Brain microvascular endothelial cell (primary cell): Measurements from ENCODE around the gene DNAH11.

Source experiments
- DNase-seq: peaks from one replicate; pipeline ENCODE4 v3.0.0-alpha.2; 2020
- H3K27ac ChIP-seq: fragments of 250-450 bp; sonication (Bioruptor Pico); 2 replicates; pipeline ENCODE4 v1.5.1; 2020; ENCODE audit warnings: mild to moderate bottlenecking, moderate library complexity
- H3K27me3 ChIP-seq: fragments of 250-450 bp; sonication (Bioruptor Pico); replicated peaks from 2 replicates; pipeline ENCODE4 v1.5.1; 2020; ENCODE audit warnings: mild to moderate bottlenecking
- H3K36me3 ChIP-seq: fragments of 250-450 bp; sonication (Bioruptor Pico); replicated peaks from 2 replicates; pipeline ENCODE4 v1.5.1; 2020; ENCODE audit warnings: mild to moderate bottlenecking
- H3K4me3 ChIP-seq: 2 replicates; pipeline ENCODE4 v1.5.1; 2011; ENCODE audit warnings: low read depth, mild to moderate bottlenecking, control low read depth, low read length, moderate library complexity
- in situ Hi-C: cut with HindIII; loops from 2 replicates; pipeline ENCODE4 v1.10.0; 2017; ENCODE audit warnings: low sequenced_read_pairs, low pct_ligation_motif_present
- TF ChIP-seq, protein P1 (sequence below): IDR thresholded peaks from 2 replicates; pipeline ENCODE4 v1.5.1; 2011; ENCODE audit warnings: low read depth, mild to moderate bottlenecking, moderate library complexity, low read length, control low read depth, inconsistent platforms; ENCODE audit errors: missing control alignments

DNAH11 gene

DNA sequence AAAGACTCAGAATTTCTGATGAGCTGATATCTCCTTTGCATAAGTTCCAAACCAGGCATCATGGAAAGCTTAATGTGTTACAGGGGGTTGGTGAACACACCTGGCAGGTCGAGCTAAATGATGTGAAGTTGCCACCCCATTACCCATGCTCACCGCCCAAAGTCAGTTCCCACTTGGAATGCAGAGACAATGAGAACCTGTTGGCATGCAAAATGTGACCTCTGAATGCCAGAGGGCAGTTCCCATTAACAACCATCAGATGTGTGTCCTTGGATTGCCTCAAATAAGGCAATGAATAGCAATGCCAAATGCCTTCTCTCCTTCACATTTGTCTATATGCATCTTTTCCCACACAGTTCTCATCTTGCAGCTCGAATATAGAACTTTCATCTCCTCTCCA lies 212.1 kb downstream of the DNAH11 start:
- no peaks in the 10 kb centered on the region for H3K27me3 ChIP-seq
- TF ChIP-seq, protein P1, sequence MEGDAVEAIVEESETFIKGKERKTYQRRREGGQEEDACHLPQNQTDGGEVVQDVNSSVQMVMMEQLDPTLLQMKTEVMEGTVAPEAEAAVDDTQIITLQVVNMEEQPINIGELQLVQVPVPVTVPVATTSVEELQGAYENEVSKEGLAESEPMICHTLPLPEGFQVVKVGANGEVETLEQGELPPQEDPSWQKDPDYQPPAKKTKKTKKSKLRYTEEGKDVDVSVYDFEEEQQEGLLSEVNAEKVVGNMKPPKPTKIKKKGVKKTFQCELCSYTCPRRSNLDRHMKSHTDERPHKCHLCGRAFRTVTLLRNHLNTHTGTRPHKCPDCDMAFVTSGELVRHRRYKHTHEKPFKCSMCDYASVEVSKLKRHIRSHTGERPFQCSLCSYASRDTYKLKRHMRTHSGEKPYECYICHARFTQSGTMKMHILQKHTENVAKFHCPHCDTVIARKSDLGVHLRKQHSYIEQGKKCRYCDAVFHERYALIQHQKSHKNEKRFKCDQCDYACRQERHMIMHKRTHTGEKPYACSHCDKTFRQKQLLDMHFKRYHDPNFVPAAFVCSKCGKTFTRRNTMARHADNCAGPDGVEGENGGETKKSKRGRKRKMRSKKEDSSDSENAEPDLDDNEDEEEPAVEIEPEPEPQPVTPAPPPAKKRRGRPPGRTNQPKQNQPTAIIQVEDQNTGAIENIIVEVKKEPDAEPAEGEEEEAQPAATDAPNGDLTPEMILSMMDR, result no peak
- no peak overlapping the region for H3K27ac ChIP-seq
- H3K36me3 ChIP-seq, result no peaks in the 10 kb centered on the region
- H3K4me3 ChIP-seq, result no peak overlapping the region
- in situ Hi-C loops, result no loop called here
- no peak for DNase-seq

DNA sequence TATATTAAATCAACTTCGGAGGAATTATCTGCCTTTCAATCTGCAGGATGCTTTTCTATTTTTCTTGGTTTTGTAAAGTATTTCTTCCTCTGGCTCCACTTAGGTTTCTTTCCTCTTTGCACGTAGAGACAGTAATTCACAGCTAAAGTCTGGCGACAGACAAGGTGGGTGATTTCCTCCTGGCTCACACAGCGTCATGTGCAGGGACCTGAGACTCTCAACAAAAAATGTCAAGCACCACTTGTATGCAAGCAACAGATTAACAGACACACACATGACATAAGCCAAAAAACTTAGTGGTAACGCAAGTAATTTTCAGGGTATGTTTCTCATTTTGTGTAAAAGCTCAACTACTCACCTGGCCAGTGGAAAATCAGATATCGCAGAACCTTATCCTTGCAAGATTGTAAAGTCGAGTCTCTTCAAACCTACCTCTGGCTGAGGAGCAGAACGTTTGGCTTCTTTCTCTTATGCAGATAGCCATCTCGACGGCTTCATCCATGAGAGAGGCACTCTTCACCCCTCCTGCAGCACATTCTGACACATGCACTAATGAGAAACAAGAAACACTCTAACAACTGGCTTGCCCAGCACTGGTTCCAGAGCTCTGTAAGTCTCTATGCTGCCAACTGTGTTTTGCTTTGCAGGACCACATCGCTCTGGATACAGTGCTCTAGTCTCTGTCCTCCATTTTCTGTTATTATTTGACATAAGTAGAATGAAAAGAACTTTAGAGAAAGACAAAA lies 214.9 kb downstream of the DNAH11 start:
- in situ Hi-C loops, result no loop called here
- DNase-seq, result no peak
- no peaks in the 10 kb centered on the region for H3K36me3 ChIP-seq
- no peak overlapping the region for H3K27ac ChIP-seq
- no peak overlapping the region for H3K4me3 ChIP-seq
- TF ChIP-seq, protein P1, result no peak
- H3K27me3 ChIP-seq, result no peaks in the 10 kb centered on the region

DNA sequence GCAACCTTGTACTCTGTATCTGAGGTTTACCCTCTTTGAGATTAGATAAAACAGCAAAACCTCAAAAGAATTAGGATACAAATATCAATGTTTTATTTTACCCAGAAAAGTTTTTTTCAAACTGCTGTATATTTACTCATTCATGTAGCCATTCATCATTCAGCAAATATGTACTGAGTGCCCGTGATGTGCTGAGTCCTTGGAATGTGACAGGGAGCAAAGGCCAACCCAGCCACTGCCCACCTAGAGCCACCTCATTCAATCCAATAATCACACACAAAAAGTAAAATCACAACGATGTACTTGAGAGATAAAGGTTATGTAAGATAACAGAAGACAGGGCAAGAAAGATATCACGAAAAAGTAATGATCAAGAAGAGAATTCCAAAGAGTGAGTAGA lies 215.4 kb downstream of the DNAH11 start:
- H3K36me3 ChIP-seq, result no peaks in the 10 kb centered on the region
- no peaks in the 10 kb centered on the region for H3K27me3 ChIP-seq
- in situ Hi-C loops, result no loop called here
- no peak for DNase-seq
- TF ChIP-seq, protein P1, result no peak
- no peak overlapping the region for H3K27ac ChIP-seq
- no peak overlapping the region for H3K4me3 ChIP-seq

DNA sequence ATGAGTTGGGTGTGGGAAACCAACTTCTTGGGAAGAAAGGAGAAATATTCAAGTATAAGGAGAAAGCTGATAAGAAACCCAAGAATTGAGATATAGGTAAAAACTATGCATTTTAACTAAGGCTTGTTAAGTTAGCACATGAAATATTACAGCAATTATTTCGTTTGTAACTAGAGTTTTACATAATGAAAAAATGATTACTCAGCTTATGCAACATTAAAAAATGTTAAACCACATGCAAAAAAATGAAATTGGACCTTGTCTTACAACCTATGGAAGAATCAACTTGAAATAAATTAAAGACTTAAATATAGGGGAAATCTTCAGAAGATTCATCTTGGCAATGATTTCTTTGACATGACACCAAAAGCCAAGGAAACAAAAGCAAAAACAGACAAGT lies 219.6 kb downstream of the DNAH11 start:
- Histone ChIP-seq H3K27ac (no peak overlapping the region), H3K27me3 (no peaks in the 10 kb centered on the region), H3K4me3 (no peak overlapping the region), H3K36me3 (no peaks in the 10 kb centered on the region)
- in situ Hi-C loops, result no loop called here
- TF ChIP-seq, protein P1, result no peak
- DNase-seq, result no peak

DNA sequence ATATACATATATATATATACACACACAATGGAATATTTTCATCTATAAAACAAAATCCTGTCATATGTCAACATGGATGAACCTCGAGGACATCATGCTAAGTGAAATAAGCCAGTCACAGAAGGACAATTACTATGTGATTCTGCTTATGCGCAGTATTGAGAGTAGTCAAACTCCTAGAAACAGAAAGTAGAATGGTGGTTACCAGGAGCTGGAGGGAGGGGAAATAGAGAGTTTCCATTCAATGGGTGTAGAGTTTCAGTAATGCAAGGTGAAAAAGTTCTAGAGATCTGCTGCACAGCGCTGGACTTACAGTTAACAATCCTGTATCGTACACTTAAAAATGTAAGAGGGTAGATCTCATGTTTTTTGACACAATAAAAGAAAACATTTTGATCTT lies 221.0 kb downstream of the DNAH11 start:
- DNase-seq, result no peak
- no peaks in the 10 kb centered on the region for H3K36me3 ChIP-seq
- no peak overlapping the region for H3K27ac ChIP-seq
- no peaks in the 10 kb centered on the region for H3K27me3 ChIP-seq
- no peak overlapping the region for H3K4me3 ChIP-seq
- TF ChIP-seq, protein P1, result no peak
- in situ Hi-C loops, result no loop called here

DNA sequence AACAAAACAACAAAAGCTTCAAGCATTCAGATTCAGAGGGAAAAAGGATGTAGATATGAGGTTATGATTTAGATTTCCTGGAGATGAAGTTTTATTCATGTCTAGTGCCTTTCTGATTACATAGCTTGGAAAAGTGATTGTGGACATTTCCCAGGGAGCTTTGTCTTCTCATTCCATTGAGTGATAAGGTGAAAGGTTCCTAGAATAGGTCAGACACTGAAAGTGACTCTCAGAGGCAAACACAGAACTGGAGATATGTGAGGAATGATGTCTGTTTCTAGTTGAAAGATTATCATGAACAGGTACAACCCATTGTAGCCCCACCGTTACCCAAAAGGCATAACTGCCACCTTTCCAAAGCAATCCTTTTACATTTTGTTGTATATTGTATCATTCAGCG lies 223.4 kb downstream of the DNAH11 start:
- no peaks in the 10 kb centered on the region for H3K36me3 ChIP-seq
- DNase-seq, result no peak
- no peak overlapping the region for H3K27ac ChIP-seq
- in situ Hi-C loops, result no loop called here
- no peak overlapping the region for H3K4me3 ChIP-seq
- H3K27me3 ChIP-seq, result no peaks in the 10 kb centered on the region
- TF ChIP-seq, protein P1, result no peak
